T-helper 2 cell (primary cell): Measurements from ENCODE around the gene RERE.
"Not testable (repeated sequence)": the region's sequence is repeated elsewhere in the genome, so short reads cannot be mapped to it uniquely, and the experiment has no call there.

Source experiments
- DNase-seq, 5 experiments: peaks; one replicate each; pipeline versions ENCODE4 v3.0.0 to v3.0.0-alpha.2; 2012 to 2022

The RERE gene

DNA sequence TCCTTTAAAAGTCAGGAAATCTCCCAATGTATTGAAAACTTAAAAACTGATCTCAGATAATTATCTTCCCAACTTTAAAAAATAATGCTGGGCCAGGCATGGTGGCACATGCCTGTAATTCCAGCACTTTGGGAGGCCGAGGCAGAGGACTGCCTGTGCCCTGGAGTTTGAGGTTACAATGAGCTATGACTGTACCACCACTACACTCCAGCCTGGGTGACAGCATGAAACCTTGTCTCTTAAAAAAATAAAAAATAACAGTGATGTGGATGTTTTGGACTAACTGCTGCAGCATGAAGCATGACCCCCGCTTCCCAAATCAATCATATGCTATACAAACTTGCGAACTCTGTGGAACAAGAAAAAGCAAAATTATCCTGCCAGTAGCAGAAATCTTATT, 186.3 kb downstream of the RERE start:
- no peak for DNase-seq

DNA sequence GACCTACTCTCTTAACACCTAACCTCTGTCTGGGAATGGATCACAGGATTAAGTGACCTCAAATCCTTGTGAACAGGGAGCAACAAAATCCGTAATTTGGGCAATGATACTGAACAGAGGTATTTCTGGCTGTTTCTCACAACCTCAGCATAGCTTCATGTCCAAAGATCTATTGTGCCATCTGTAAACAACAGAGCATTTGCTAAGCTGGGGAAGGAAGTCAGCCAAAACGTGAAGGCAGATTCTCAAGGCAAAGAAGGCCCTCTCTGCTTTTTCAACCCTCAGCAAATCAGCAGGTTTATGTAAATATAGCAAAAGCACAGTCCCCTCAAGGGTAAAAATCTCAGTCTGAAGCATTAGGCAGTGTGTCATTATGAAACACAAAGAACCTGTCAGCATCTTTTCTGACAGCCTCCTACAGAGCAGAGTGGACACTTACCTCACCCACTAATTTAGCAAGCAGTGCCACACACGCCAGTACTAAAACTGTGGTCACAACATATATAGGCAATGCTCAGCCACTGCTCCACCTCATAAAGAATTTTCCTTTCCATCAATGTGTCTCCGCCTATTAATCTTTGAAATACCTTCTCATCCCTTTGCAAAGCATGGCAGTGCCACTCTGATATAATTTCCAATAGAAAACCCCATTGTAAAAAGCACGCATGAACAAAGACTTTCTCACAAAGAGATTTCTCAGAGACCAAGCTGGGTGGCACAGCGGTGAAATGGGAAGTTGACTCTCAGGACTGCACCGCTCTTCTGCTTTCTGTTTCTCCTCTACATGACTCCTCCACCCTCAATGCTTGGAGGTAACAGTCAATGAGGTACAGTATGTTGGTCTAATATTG, 188.0 kb downstream of the RERE start:
- peak in 1 of 5 experiments; percentile 59 for DNase-seq

DNA sequence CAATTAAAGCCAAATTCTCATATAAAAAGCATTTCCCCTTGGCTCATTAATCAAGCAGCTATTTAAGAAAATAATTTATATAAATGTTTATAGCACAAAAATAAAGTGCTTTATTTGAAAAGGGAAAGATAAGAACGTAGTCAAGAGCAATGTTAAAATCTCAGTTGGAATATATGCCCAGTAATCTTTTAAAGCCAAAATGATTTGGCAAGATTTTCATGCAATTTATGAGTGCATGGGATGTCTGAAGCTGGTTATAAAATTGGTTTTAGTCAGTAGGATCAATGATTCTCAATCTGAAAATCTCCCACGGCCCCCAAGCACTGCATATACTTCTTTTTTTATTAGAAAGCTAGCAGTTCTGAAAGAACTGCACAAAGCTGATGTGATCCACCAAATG, 188.8 kb downstream of the RERE start:
- DNase-seq, result no peak

DNA sequence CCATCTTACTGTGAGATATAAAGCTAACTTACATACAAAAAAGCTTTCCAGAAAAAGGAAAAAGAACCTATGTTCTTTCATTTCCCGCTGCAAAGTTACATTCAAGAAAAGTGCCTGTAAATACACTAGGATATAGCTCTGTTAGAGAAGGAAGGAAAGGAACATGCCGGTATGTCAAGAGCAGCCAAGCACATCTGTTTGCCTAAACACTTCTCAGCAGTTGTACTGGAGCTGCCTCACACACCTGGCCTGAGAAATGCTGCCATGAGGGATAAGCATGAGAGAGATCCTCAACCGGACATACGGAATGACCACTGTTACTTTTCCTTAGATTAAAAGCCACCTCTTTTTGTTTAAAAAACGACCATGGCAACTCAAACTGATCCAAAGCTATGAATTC, 189.7 kb downstream of the RERE start:
- no peak for DNase-seq

DNA sequence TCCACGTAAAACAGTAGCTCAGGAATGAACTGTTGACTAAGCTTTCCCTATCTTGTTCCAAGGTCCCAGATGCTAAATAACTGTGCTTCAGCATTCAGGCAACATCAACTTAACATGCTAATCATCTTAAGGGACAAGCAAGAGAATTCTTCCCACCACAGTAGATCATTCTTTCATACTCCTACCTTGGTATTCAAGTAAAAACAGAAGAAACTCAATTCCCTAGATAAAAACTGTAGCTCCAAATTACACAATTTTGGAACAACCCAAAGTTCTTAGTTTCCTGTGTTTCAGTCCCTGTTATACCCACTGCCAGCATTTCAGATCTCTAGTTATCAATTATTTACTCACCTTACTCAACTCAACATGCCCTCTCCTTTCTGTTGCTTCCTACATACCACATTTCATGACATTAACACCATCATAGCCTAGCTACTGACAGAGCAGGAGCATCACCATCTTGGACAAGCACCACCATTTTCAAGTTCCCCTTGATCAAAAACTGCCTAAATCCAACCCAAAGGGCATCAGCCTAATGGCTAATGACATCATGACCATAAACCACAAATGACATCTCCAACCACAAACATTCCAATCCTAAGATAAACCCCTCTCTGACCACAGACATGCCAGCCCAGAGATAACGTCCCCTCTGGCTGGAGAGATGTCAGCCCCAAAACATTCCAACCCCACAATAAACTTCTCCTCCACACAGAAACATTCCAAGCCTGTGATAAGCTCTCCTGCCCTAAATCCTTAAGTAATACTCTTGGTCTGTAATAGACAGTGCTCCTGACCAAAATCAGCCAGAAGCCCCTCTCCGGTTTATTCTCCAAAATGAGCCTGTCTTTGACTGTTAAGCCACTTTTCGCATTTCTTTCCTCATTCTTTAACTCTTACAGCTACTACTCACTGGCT, 191.2 kb downstream of the RERE start:
- no peak for DNase-seq

DNA sequence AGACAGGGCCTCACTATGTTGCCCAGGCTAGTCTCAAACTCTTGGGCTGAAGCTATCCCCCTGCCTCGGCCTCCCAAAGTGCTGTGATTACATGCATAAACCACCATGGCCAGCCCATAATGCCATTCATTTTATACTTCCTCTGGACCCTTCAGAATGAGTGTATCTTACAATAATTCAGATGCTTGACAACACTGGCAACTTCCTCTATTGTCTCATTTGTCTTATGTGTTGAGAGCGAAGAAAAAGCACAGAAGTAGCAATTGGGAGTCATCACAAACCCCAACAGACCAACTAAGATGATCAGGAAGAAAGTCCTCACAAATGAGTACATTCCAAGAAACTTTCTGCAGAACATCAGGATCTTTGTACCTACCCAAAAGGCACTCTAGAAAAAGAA, 191.9 kb downstream of the RERE start:
- no peak for DNase-seq

DNA sequence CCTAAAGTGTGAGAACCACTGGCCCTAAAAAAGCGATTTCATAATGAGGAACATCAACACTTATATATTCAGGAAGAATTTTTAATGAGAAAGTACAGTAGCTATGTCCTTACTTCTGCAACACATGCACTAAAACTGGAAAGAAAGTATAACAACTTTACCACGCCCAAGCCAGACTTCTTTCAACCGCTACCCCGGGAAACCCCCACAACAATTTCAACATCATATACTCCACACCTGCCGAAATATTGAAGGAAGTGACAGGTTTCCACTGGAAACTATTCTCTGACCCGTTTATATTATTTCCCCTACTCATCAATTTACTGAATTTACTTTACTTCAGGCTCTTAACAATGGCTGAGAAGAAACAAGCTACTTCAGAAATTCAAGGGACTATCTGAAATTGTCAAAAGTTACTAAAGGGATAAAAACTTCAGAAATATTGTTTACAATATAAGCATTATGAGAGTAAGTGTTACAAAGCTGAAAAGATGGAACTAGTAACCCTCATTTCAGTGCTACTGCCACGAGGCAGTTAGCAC, 193.7 kb downstream of the RERE start:
- DNase-seq, result peak in 2 of 5 experiments; percentile 3 to 22

DNA sequence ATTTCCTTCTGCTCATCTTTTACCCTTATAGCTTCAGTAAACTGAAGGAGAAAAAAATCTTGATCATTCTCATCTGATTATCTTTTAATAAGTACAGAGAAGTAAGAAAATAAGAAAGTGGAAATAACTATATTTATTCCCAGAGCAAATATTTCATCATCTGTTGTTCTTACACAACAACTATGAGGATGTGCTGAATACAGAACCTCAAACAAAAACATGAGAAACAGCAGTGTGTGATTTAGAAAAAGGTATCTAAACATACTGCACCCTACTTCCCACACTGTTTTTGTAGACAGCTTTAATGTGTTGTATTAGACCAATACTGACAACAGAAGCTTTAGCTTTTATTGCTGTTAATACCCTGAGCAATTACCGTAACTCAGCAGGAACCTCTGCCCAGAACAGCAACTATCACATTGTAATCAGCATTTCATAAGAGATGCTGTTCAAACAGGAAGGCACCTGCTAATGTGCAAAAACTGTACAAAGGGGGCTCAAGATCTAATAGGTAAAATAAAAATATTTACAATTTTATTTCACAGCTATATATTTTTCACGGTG, 195.6 kb downstream of the RERE start:
- DNase-seq, result not testable (repeated sequence)

DNA sequence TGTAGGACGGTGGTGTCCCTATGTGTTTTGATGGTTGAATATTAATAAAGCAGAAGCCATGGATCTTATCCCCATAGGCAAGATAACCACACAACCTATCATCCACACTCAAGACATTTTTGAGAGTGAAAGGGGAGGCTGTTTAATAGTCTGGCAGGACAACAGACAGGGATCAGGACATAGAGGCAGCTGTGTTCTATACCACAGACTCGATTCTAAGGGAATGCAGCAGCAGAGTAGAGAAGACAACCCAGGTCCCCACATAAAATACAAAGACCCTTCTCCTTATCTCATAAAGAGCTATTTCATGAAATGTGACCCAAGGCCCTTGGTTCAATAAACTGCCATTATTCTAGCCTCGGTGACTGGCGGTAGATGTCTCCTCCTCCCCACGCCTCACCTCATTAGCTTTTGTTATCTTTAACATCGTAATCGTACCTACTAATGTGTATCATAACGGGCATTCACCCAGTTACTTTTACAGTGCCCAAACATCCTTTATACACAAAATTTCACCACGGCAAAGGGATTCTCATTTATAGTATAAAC, 196.3 kb downstream of the RERE start:
- DNase-seq, result not testable (repeated sequence)

DNA sequence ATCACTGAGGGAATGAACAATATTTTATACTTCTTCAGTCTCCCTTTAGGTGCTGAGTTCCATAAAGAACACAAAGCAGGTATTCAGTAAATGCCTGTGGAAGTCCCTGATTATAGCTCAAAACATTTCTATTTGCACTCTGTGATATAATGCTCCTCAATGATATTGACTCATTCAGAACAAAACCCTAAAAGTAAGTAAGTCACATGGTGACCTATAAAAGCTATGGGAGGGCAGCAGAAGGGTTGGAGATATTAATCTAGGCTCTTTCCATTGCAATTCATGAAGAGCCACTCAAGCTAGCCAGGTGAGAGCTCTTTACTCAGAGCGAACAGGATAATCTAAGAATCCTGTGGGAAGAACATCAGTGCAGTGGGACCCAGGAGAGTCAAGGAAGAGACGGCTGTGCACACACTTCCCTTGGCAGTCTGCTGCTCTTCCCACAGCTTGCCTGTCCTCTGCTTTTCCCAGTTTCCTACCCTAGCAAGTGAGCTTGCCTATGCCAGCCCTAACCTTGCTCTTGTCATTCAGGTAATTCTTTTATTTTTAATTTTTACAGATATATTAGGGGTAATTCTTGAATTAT, 197.4 kb downstream of the RERE start:
- not testable (repeated sequence) for DNase-seq

DNA sequence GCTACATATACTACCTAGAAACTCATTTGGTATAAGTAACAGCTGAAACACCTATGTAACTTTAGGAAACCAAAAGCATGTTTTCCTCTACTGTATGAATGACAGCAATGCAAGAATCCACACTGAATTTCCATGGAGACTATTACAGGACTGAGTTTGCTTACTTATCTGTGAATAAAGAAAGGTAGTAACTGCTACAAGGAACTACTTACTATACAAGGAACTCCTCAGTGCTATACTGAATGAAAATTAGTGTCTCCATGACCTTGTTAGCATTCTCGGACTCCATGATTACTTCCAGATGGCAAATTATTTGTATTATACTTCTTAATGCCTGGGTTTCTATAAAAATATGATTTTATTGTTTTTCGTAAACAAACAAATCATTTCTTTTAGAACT, 198.0 kb downstream of the RERE start:
- DNase-seq, result not testable (repeated sequence)

DNA sequence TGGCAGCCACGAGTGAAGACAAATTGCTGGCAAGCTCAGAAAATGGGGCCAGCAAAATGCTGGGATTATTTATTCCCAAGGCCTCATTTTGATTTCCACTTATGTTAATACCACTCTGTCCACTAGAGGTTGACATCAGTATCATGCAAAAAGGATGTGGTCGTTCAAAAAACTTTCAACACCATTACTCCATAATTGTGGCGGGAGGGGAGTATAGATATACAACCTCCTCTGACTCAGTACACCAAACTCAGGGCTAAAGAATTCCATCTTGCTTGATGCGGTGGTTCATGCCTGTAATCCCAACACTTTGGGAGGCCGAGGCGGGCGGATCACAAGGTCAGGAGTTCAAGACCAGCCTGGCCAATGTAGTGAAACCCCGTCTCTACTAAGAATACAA, 200.6 kb downstream of the RERE start:
- not testable (repeated sequence) for DNase-seq

DNA sequence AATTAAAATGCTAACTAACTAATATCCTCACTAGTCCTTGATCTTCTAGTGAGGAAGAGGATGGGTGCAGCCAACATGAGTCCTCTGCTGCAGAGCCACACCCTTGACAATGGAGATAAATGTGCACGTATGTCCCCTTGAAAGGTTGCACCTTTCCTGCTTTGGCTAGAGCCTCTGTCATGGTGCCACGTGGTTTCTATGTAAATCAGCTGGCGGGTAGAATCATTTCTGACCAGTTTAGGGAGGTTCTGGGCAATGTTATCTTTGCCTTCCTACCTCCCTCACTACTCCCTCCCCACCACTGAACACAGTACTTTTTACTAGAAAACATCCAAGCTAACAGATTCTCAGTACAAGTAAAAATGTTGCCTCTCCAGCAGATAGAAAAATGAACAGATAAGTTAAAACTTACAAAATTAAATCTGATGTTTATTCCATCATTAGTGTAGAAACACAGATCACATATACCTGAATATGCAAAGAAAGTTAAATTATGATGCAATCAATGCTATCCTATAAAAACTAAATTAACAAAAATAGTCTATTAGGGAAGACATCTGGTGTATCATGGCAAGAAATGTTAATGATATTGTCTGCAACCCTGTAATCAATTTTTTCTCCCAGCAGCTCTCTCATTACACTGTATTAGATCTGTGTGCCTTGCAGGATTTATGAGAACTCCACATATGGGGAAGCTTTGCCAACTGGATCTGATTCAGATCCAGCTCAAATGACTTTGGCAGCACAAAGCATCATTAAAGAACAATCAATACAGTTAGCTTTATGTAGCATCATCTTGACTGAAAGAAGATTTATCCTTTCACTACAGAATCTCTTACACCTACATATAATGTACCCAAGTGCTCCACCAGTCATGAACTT, 205.6 kb downstream of the RERE start:
- DNase-seq, result peak in 1 of 5 experiments; percentile 38

DNA sequence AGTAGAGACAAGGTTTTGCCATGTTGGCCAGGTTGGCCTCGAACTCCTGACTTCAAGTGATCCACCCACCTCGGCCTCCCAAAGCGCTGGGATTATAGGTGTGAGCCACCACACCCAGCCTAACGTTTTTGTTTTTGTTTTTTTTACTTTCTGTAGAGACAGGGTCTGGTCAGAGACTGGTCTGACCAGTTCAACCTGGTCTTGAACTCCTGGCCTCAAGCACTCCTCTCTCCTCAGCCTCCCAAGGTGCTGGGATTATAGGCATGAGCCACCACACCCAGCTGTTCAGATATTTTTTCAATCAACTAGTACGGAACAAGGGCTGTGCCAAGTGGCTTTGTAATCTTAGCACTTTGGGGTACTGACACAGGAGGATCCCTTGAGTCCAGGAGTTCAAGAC, 209.5 kb downstream of the RERE start:
- no peak for DNase-seq

DNA sequence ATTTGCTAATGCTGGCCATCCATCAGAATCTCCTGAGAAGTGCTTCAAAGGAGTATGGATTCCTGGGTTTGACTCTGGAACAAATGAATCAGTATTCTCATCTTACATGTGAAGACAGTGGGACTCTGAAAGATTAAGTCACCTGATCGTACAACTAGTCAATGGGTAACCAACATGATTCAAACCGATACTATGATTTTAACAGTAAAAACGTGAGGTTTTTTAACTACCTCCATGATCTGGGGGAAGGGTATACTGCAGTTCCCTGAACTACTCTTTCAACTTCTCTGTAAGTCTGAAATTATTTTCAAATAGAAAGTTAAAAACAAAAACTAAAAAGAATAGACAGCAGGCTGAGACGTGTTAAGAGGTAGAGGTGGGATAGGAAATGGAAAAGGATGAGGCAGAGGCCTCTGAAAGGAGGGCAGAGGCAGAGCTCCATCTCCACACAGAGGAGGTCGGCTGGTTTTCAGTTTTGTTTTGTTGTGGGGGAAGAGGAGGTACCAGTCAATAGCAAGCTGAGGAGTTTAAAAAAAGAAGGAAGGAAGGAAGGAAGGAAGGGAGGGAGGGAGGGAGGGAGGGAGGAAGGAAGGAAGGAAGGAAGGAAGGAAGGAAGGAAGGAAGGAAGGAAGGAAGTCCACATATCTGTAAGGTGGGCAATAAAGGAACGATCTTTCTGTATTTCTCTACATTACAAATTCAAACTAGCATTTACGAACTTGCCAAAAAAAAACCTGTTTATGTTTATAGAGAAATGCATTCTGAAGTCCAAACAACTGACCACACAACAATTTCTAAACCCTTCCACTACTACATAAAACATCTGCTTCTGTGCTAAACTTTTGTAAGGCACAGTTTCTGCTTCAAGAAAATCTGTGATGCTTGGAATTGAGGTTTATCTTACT, 213.1 kb downstream of the RERE start:
- peak in 3 of 5 experiments; percentile 1 to 92 (median 7) for DNase-seq

DNA sequence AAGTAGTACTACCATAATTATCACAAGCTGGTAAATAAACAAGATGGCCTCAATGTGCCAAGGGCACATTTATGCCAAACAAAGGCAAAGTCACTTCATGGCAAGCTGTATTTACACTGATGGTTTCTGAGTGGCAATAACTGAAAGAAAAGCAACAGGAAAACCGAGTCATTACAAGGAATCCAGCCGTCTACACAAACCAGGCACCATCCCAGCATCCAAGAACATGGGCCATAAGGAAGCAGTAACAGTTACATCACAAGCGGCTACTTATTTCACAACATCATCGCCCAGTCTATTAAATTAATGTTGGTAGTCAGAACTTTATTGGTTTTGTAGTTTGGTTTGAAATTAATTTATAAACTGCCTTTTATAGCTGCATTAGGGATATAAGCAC, 214.2 kb downstream of the RERE start:
- DNase-seq, result no peak

DNA sequence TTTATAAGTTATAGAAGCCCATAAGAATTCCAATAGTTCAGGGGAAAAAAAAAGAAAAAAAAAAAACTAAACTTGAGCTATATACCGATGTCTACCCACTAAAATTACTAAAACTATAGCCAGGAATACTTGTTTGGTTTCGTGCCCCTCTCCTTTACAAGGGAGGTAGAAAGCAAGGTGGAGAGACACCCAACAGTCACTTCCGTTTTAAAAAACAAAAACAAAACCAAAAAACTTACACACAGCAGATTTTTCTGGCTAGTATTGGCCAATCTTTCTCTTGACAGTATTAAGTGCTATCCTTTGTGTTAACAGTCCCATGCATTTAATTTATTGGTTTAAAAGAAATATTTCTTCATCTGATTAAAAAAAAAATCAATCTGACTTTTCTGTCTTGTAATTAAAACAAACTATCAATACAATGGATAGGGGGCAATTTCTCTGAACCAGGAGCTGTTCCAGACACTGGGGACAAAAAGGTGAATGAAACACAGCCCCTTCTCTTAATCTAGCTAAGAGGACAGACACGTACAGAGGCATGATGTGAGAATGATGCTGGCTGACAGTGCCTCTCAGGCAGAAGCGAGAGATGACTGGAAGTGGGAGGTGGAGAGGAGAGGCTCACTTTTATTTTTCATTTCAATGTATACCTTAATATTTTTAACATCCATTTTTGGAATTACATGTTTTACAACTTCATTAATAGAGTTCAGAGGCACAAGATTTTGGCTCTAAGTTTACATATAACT, 214.8 kb downstream of the RERE start:
- peak in 2 of 5 experiments; percentile 3 to 76 for DNase-seq

DNA sequence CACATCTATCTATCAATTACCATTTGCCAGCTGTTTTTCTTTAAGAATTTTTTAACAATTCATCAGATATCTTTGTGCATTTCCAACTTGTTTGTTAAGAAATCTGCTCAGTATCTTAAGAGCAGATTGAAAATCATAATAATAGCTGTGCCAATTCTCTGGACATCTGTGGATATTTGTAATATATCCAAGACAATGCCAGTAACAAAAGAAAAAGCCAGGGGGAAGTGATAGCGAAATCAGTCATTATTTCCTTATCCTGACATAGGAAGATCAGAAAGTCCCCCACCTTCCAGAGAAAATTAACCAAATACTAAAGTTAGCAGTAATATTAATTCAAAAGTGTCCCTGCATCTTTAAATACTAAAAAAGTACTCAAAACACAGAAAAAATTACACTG, 217.1 kb downstream of the RERE start:
- no peak for DNase-seq

DNA sequence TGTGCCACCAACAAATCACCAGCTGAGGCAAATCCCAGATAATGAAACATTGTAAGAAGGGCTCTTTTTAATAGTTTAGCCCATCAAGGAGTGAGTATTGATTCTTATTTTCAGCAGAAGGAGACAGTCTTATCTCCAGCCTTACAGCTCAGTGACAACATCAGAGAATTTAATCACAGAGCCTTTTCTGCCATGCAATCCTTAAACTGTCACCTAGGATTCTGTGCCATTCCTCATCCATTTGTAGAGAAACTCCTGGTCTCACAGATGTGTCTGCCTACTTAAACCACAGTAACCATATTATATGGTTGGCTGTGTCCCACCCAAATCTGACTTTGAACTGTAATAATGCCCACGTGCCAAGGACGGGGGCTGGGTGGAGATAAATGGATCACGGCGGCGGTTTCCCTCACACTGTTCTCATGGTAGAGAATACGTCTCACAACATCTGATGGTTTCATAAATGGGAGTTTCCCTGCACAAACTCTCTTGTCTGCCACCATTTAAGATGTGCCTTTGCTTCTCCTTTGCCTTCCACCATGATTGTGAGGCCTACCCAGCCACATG, 217.7 kb downstream of the RERE start:
- no peak for DNase-seq
